Vagina (tissue), 2 donors: ENCODE measurements around the gene RPLP2. TPM values are rescaled to one million over a fixed set of nuclear protein-coding genes. Genes with fewer than 3 reads are reported as not detected.

Experiments used
- DNase-seq, 2 donors: peaks; one replicate each; pipeline ENCODE4 v3.0.0-alpha.2; 2017; ENCODE audit errors: extremely low spot score in 2 of 2
- H3K27ac ChIP-seq: fragments of 200-600 bp; sonication (generic); one replicate; pipeline ENCODE4 v1.5.1; 2019
- H3K27me3 ChIP-seq: fragments of 200-600 bp; sonication (generic); one replicate; pipeline ENCODE4 v1.5.1; 2019
- H3K36me3 ChIP-seq, 2 donors: fragments of 200-600 bp; sonication (generic); one replicate each; pipeline ENCODE4 v1.5.1; 2017 to 2019
- H3K4me1 ChIP-seq: fragments of 200-600 bp; sonication (generic); one replicate; pipeline ENCODE4 v1.5.1; 2019
- H3K4me3 ChIP-seq, 2 donors: fragments of 200-600 bp; sonication (generic); 1 replicate in 1 of 2; 2 replicates in 1 of 2; pipeline ENCODE4 v1.5.1; 2016 to 2019
- H3K9me3 ChIP-seq: fragments of 200-600 bp; sonication (generic); one replicate; pipeline ENCODE4 v1.5.1; 2019
- POLR2A ChIP-seq, 2 donors: fragments of 450-650 bp; IDR thresholded peaks; one replicate each; pipeline ENCODE4 v1.6.1; 2017; ENCODE audit warnings: antibody characterized with exemption in 2 of 2, mild to moderate bottlenecking in 2 of 2, moderate library complexity in 2 of 2
- POLR2AphosphoS5 ChIP-seq, 2 donors: sonication (generic); formaldehyde crosslinking; IDR thresholded peaks; one replicate each; pipeline ENCODE4 v1.9.0; 2017; ENCODE audit warnings: antibody characterized with exemption in 2 of 2, mild to moderate bottlenecking in 2 of 2, low read depth in 1 of 2; ENCODE audit not compliant: insufficient read depth in 1 of 2
- intact Hi-C: fragments of 100-400 bp; cut with DNase I; formaldehyde crosslinking; loops from one replicate; pipeline ENCODE4 v1.15.1; 2023
- small RNA-seq: library from RNA; depleted of rRNA; stranded (forward); fragments of <200 nt; gene quantifications from one replicate; pipeline ENCODE3, GENCODE V24; 2016
- total RNA-seq: library from RNA; depleted of rRNA; stranded (reverse); fragments of >200 nt; gene quantifications from one replicate; pipeline ENCODE4 v1.2.3, GENCODE V29; 2016
- TF ChIP-seq, protein P1 (sequence below), 3 experiments: fragments of 450-650 bp in 2 of 3; fragments of 200-600 bp in 1 of 3; sonication (generic) in 1 of 3; IDR thresholded peaks; one replicate each; pipeline ENCODE4 v1.5.1; 2017 to 2019; ENCODE audit warnings: antibody characterized with exemption in 3 of 3, mild to moderate bottlenecking in 2 of 3, moderate library complexity in 2 of 3

Gene RPLP2
- total RNA-seq, 1 donor from 2014 or later = 1,068 TPM

DNA sequence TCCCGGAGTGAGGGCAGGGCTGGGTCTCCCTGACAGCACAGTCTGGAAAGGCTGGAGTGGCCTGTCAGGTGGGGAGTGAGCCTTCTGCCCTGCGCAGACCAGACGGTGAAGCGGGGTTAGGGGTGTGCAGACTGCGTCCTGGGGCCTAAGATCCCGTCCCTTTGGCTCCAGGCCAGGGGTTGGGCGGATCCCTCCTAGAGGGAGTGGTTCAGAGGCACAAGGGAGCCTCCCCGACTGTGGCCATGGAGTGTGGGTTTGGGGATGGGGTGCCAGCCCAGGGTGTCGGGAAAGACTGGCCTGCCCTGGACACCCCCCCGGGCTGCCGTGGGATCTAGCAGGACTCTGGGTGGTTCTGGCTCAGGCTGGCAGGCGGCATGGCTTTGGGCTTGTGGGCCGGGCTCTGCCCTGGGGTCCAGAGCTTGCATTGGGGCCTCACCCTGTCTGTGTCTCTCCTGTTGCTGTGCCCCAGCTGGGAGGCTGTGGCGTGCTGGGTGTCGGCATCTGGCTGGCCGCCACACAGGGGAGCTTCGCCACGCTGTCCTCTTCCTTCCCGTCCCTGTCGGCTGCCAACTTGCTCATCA is 52.4 kb downstream of the RPLP2 start:
- peaks cover 36% of the 10 kb centered on the region for H3K4me1 ChIP-seq

More for the DNA sequence above, 52.4 kb downstream of the RPLP2 start:
- H3K4me3 ChIP-seq = no peak overlapping the region
- H3K27me3 ChIP-seq = no peaks in the 10 kb centered on the region
- H3K36me3 ChIP-seq = peaks cover 0 to 12% of the 10 kb centered on the region in 2 donors
- intact Hi-C loops = no loop called here
- no peak for DNase-seq
- no peaks in the 10 kb centered on the region for H3K9me3 ChIP-seq
- TF ChIP-seq POLR2AphosphoS5 (IDR thresholded peaks at IDR 0.05; ENCODE audit: insufficient read depth in 1 of 2, low read depth in 1 of 2) (no peak), POLR2A (IDR thresholded peaks at IDR 0.05) (no peak)
- TF ChIP-seq, protein P1, sequence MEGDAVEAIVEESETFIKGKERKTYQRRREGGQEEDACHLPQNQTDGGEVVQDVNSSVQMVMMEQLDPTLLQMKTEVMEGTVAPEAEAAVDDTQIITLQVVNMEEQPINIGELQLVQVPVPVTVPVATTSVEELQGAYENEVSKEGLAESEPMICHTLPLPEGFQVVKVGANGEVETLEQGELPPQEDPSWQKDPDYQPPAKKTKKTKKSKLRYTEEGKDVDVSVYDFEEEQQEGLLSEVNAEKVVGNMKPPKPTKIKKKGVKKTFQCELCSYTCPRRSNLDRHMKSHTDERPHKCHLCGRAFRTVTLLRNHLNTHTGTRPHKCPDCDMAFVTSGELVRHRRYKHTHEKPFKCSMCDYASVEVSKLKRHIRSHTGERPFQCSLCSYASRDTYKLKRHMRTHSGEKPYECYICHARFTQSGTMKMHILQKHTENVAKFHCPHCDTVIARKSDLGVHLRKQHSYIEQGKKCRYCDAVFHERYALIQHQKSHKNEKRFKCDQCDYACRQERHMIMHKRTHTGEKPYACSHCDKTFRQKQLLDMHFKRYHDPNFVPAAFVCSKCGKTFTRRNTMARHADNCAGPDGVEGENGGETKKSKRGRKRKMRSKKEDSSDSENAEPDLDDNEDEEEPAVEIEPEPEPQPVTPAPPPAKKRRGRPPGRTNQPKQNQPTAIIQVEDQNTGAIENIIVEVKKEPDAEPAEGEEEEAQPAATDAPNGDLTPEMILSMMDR (IDR thresholded peaks at IDR 0.05) = no peak
- no peak overlapping the region for H3K27ac ChIP-seq

Small RNA genes within 50 kb of the gene (small RNA-seq; reads per million reads assigned to genes)
- gene SNORA52 = not detected

Other genes with a start within 250 kb of the RPLP2 start
- gene LMNTD2, start 249.2 kb upstream of the RPLP2 start, total RNA-seq = 1.7 TPM
- gene RASSF7, start 249.0 kb upstream of the RPLP2 start, total RNA-seq = 14.7 TPM
- gene PHRF1, start 233.5 kb upstream of the RPLP2 start, total RNA-seq = 26.0 TPM
- gene IRF7, start 194.0 kb upstream of the RPLP2 start, total RNA-seq = 18.9 TPM
- not detected for gene CDHR5, start 185.0 kb upstream of the RPLP2 start, total RNA-seq
- not detected for gene SCT, start 182.8 kb upstream of the RPLP2 start, total RNA-seq
- gene DRD4, start 172.7 kb upstream of the RPLP2 start, total RNA-seq = 1.2 TPM
- gene DEAF1, start 114.7 kb upstream of the RPLP2 start, total RNA-seq = 33.6 TPM
- gene TMEM80, start 114.2 kb upstream of the RPLP2 start, total RNA-seq = 12.8 TPM
- 195 TPM for gene EPS8L2, start 103.7 kb upstream of the RPLP2 start, total RNA-seq
- 158 TPM for gene TALDO1, start 62.5 kb upstream of the RPLP2 start, total RNA-seq
- gene GATD1, start 32.5 kb upstream of the RPLP2 start, total RNA-seq = 33.4 TPM
- 1.7 TPM for gene CEND1, start 19.9 kb upstream of the RPLP2 start, total RNA-seq
- gene SLC25A22, start 11.7 kb upstream of the RPLP2 start, total RNA-seq = 10.3 TPM
- gene PIDD1, start 4.7 kb upstream of the RPLP2 start, total RNA-seq = 16.5 TPM
- gene PNPLA2, start 8.9 kb downstream of the RPLP2 start, total RNA-seq = 103 TPM
- gene CRACR2B, start 18.0 kb downstream of the RPLP2 start, total RNA-seq = 4.9 TPM
- gene CD151, start 23.0 kb downstream of the RPLP2 start, total RNA-seq = 150 TPM
- gene POLR2L, start 32.6 kb downstream of the RPLP2 start, total RNA-seq = 53.8 TPM
- gene TSPAN4, start 32.9 kb downstream of the RPLP2 start, total RNA-seq = 99.0 TPM
- 72.9 TPM for gene CHID1, start 100.8 kb downstream of the RPLP2 start, total RNA-seq
- gene AP2A2, start 115.9 kb downstream of the RPLP2 start, total RNA-seq = 58.7 TPM
- gene MUC6, start 226.8 kb downstream of the RPLP2 start, total RNA-seq = not detected